Lower leg skin (tissue), 3 donors: ENCODE results near the gene ADA.

Experiments
- CTCF ChIP-seq, 3 donors: fragments of 450-650 bp; IDR thresholded peaks; one replicate each; pipeline ENCODE4 v1.5.1; 2016; ENCODE audit warnings: antibody characterized with exemption in 3 of 3, mild to moderate bottlenecking in 3 of 3, moderate library complexity in 2 of 3
- POLR2A ChIP-seq, 2 donors: fragments of 450-650 bp; IDR thresholded peaks; one replicate each; pipeline ENCODE4 v1.6.1; 2016 to 2017; ENCODE audit warnings: antibody characterized with exemption in 2 of 2, mild to moderate bottlenecking in 1 of 2, moderate library complexity in 1 of 2

DNA sequence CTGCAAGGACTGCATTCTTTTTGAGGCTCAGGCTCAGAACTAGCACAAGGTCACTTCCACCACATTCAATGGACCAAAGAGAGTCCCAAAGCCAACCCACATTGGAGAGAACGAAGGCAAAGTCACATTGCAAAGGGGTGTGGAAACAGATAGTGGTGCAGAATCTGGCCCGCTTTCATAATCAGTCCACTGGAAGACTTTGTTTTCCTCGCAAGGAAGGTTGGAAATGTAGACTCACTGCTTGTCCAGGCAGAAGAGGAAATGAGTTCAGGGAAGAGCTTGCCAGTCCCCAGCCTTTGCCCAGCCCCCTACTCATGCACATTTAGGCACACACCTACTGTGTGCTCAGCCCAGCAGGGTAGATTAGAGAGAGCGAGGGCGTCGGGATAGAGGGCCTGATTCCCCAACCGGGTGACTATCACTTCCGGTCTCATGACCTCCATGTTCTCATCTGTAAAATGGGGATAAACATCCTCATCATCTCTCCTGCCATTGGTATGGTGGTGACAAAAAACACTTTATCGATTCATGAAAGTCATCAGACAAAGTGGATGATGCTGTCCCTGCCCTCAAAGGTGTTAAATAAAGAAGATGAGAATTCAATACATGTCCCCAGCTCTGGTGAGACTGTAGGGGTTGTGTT, 39.4 kb upstream of the ADA start:
- no peak for TF ChIP-seq CTCF (IDR thresholded peaks at IDR 0.05)
- no peak for TF ChIP-seq POLR2A (IDR thresholded peaks at IDR 0.05)
